Type B pancreatic cell (in vitro differentiated cells): ENCODE data around the gene GTF2F2. TPM values are rescaled to one million over a fixed set of nuclear protein-coding genes. Genes with fewer than 3 reads are reported as not detected.

Experiments
- DNase-seq: peaks from one replicate; pipeline ENCODE4 v3.0.0; 2021; ENCODE audit warnings: mixed read lengths; ENCODE audit not compliant: unreplicated experiment; ENCODE audit errors: extremely low spot score
- H3K27ac Mint-ChIP-seq: 2 replicates; pipeline ENCODE4 v1.8.0; 2021; ENCODE audit warnings: mild to moderate bottlenecking, mixed read lengths
- H3K27me3 Mint-ChIP-seq: 2 replicates; pipeline ENCODE4 v1.8.0; 2021; ENCODE audit warnings: mixed read lengths
- H3K36me3 Mint-ChIP-seq: 2 replicates; pipeline ENCODE4 v1.8.0; 2021; ENCODE audit warnings: mixed read lengths
- H3K4me1 Mint-ChIP-seq: one replicate; pipeline ENCODE4 v1.8.0; 2021; ENCODE audit warnings: mixed read lengths; ENCODE audit not compliant: unreplicated experiment
- H3K4me3 Mint-ChIP-seq: 2 replicates; pipeline ENCODE4 v1.8.0; 2021; ENCODE audit warnings: mild to moderate bottlenecking, mixed read lengths
- H3K9me3 Mint-ChIP-seq: 2 replicates; pipeline ENCODE4 v1.8.0; 2021; ENCODE audit warnings: mixed read lengths
- total RNA-seq: library from RNA; stranded (reverse); gene quantifications from 2 replicates; pipeline ENCODE4 v1.2.1, GENCODE V29; 2021; ENCODE audit warnings: low replicate concordance
- TF ChIP-seq, protein P1 (sequence below): fragments of 200-600 bp; sonication (generic); conservative IDR thresholded peaks from 2 replicates; pipeline ENCODE4 v1.5.0; 2021; ENCODE audit warnings: antibody characterized with exemption, mild to moderate bottlenecking

Gene GTF2F2
- total RNA-seq, 1 donor from 2014 or later, result 21.8 TPM

DNA sequence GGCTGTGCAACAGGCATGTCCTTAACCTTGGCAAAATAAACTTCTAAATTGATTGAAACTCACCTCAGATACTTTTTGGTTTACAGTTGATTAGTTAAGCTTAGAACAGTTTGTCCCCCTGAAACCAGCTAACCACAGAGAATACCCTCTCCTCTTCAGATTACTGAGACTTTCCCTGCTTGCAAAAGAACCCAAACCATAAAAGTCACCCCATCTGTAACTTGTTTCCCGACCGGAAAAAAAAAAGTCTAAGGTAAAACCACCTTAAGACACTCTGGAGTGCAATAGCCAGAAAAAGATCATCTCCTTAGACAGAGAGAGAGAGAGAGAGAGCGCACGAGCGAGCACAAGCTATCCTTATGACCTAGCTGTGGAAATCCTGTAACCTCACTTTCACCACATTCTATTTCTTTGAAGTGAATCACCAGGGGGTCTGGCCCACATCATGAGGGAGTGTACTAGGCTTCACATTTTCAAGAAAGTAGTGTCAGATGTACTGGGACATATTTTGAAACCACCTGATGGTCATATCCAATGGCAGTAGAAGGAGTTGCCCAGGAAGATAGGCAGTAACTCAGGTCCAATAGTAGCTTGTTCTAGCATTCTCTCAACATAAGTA is 11.1 kb upstream of the GTF2F2 start:
- H3K9me3 Mint-ChIP-seq, result no peaks in the 10 kb centered on the region
- no peaks in the 10 kb centered on the region for H3K36me3 Mint-ChIP-seq
- H3K4me1 Mint-ChIP-seq, result peaks cover 4% of the 10 kb centered on the region
- TF ChIP-seq, protein P1, sequence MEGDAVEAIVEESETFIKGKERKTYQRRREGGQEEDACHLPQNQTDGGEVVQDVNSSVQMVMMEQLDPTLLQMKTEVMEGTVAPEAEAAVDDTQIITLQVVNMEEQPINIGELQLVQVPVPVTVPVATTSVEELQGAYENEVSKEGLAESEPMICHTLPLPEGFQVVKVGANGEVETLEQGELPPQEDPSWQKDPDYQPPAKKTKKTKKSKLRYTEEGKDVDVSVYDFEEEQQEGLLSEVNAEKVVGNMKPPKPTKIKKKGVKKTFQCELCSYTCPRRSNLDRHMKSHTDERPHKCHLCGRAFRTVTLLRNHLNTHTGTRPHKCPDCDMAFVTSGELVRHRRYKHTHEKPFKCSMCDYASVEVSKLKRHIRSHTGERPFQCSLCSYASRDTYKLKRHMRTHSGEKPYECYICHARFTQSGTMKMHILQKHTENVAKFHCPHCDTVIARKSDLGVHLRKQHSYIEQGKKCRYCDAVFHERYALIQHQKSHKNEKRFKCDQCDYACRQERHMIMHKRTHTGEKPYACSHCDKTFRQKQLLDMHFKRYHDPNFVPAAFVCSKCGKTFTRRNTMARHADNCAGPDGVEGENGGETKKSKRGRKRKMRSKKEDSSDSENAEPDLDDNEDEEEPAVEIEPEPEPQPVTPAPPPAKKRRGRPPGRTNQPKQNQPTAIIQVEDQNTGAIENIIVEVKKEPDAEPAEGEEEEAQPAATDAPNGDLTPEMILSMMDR, result no peak
- H3K27me3 Mint-ChIP-seq, result no peaks in the 10 kb centered on the region
- no peak for DNase-seq
- H3K4me3 Mint-ChIP-seq, result no peak overlapping the region
- H3K27ac Mint-ChIP-seq, result no peak overlapping the region

GRCh38 chr13:45113233-45114224 is 6.8 kb upstream of the GTF2F2 start:
- TF ChIP-seq, protein P1, result no peak
- H3K9me3 Mint-ChIP-seq, result no peaks in the 10 kb centered on the region
- no peak overlapping the region for H3K4me3 Mint-ChIP-seq
- no peak for DNase-seq
- H3K27me3 Mint-ChIP-seq, result no peaks in the 10 kb centered on the region
- H3K27ac Mint-ChIP-seq, result no peak overlapping the region
- no peaks in the 10 kb centered on the region for H3K4me1 Mint-ChIP-seq
- H3K36me3 Mint-ChIP-seq, result no peaks in the 10 kb centered on the region

GRCh38 chr13:45119469-45119990 is 780 bp upstream of the GTF2F2 start:
- TF ChIP-seq, protein P1, result no peak
- Mint-ChIP-seq H3K27ac (no peak overlapping the region), H3K4me1 (peaks cover 6% of the 10 kb centered on the region), H3K4me3 (no peak overlapping the region), H3K9me3 (no peaks in the 10 kb centered on the region), H3K36me3 (peaks cover 5% of the 10 kb centered on the region), H3K27me3 (no peaks in the 10 kb centered on the region)
- no peak for DNase-seq

DNA sequence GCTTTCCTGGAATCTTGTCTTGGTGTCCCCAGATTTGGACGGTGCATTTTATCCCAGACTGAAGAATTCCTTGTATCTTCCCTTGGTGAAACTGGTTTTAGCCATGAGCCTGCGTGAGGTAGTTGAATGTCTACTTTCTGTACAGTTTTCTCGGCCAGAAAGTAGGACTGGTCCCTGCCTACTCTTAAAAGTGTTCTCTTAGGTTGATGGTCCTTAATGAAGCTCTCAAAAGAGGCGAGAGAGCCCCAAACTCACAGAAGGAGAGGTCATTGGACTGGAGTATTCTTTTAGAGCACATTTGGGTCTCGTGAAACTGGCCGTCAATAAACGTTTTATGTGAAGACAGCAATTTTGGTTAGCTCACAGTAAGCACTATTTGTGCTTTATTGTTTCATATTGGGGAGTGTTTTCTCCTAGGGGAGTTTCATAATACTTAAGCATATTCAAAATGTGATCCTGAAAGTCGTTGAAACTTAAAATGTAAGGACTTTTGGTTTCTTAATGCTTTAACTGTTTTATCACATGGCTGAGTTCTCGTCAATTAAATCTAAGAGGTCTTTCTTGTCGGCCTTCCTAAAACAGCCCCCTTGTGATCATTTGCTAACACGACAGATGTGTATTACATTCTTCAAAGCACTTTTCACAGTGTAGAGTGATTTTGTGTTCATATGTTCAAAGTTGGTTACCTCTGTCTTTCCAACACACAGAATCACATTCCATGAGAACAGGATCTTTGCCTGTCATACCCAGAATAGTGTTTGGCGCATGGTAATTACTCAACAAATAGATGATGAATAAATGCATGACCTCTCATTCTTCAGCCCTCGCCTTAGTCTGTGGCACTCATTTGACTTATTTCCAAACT is 889 bp downstream of the GTF2F2 start:
- DNase-seq, result no peak
- no peaks in the 10 kb centered on the region for H3K9me3 Mint-ChIP-seq
- peaks cover 12% of the 10 kb centered on the region for H3K4me1 Mint-ChIP-seq
- H3K36me3 Mint-ChIP-seq, result peaks cover 9% of the 10 kb centered on the region
- TF ChIP-seq, protein P1, result peak; percentile 57
- H3K27me3 Mint-ChIP-seq, result no peaks in the 10 kb centered on the region
- no peak overlapping the region for H3K4me3 Mint-ChIP-seq
- no peak overlapping the region for H3K27ac Mint-ChIP-seq

DNA sequence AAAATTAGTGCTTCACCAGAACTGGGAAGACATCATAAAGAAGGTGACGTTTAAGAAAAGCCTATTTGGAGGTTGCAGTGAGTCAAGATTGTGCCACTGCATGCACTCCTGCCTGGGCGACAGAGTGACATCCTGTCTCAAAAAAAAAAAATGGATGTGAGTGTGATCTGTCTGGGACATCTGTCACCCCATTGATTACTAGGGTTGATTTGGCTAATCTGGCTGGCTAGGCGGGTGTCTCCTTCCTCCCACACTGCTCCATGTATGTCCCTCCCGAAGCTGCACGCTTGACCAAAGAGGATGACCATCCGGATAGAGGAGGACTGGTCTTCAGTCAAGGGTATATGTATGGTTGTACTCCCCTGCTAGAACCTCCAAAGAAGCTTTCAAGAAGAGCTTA is 2.6 kb downstream of the GTF2F2 start:
- Mint-ChIP-seq H3K9me3 (no peaks in the 10 kb centered on the region), H3K36me3 (peaks cover 9% of the 10 kb centered on the region), H3K27me3 (no peaks in the 10 kb centered on the region), H3K4me3 (peak overlapping the region; percentile 44), H3K27ac (no peak overlapping the region), H3K4me1 (peaks cover 12% of the 10 kb centered on the region)
- DNase-seq, result no peak
- TF ChIP-seq, protein P1, result no peak
